Trophoblast cell (in vitro differentiated cells and primary cell): ENCODE measurements around the gene OSM.
A peak's percentile ranks its signal among the peaks of the same experiment; 100 is the strongest.

ENCODE experiments used
- DNase-seq, 2 donors: peaks; one replicate each; pipeline ENCODE4 v3.0.0-alpha.2; 2016
- H2AFZ ChIP-seq: 2 replicates; pipeline ENCODE4 v1.6.1; 2013; ENCODE audit warnings: low read length, moderate library complexity, mild to moderate bottlenecking; ENCODE audit not compliant: insufficient read depth, poor library complexity
- H2AK5ac ChIP-seq: 2 replicates; pipeline ENCODE4 v1.6.1; 2013; ENCODE audit warnings: mild to moderate bottlenecking, low read length
- H2BK120ac ChIP-seq: 2 replicates; pipeline ENCODE4 v1.6.1; 2013; ENCODE audit warnings: low read length, mild to moderate bottlenecking, moderate library complexity; ENCODE audit not compliant: insufficient read depth, poor library complexity
- H2BK12ac ChIP-seq: 2 replicates; pipeline ENCODE4 v1.6.1; 2013; ENCODE audit warnings: mild to moderate bottlenecking, low read length, moderate library complexity
- H2BK5ac ChIP-seq: 2 replicates; pipeline ENCODE4 v1.6.1; 2013; ENCODE audit warnings: low read length, low read depth, moderate library complexity, mild to moderate bottlenecking; ENCODE audit not compliant: poor library complexity
- H3K14ac ChIP-seq: 2 replicates; pipeline ENCODE4 v1.6.1; 2013; ENCODE audit warnings: mild to moderate bottlenecking, low read length
- H3K18ac ChIP-seq: 2 replicates; pipeline ENCODE4 v1.6.1; 2013; ENCODE audit warnings: mild to moderate bottlenecking, low read length
- H3K23ac ChIP-seq: 2 replicates; pipeline ENCODE4 v1.6.1; 2013; ENCODE audit warnings: low read length
- H3K27ac ChIP-seq: 2 replicates; pipeline ENCODE4 v1.5.1; 2013; ENCODE audit warnings: low read depth, mild to moderate bottlenecking, inconsistent platforms, low read length, moderate library complexity
- H3K27me3 ChIP-seq: 2 replicates; pipeline ENCODE4 v1.6.1; 2013; ENCODE audit warnings: inconsistent platforms, mild to moderate bottlenecking, low read length, moderate library complexity; ENCODE audit not compliant: insufficient read depth
- H3K36me3 ChIP-seq, 2 experiments: 1 replicate in 1 of 2; 2 replicates in 1 of 2; pipeline ENCODE4 v1.6.1; 2013; ENCODE audit warnings: low read length in 2 of 2, mild to moderate bottlenecking in 2 of 2, moderate library complexity in 1 of 2; ENCODE audit not compliant: insufficient read depth in 2 of 2, control insufficient read depth in 1 of 2
- H3K4ac ChIP-seq: 2 replicates; pipeline ENCODE4 v1.6.1; 2013; ENCODE audit warnings: low read depth, mild to moderate bottlenecking, low read length, moderate library complexity
- H3K4me1 ChIP-seq, 2 experiments: 1 replicate in 1 of 2; 2 replicates in 1 of 2; pipeline ENCODE4 v1.6.1; 2013; ENCODE audit warnings: low read length in 2 of 2, mild to moderate bottlenecking in 2 of 2, moderate library complexity in 1 of 2; ENCODE audit not compliant: insufficient read depth in 2 of 2, control insufficient read depth in 1 of 2
- H3K4me2 ChIP-seq: 2 replicates; pipeline ENCODE4 v1.6.1; 2013; ENCODE audit warnings: inconsistent platforms, mild to moderate bottlenecking, low read length, moderate library complexity
- H3K4me3 ChIP-seq: 2 replicates; pipeline ENCODE4 v1.5.1; 2013; ENCODE audit warnings: mild to moderate bottlenecking, low read depth, low read length, inconsistent platforms
- H3K79me1 ChIP-seq: one replicate; pipeline ENCODE4 v1.6.1; 2013; ENCODE audit warnings: low read length
- H3K79me2 ChIP-seq: 2 replicates; pipeline ENCODE4 v1.6.1; 2013; ENCODE audit warnings: low read length, mild to moderate bottlenecking; ENCODE audit not compliant: control insufficient read depth, insufficient read depth, poor library complexity
- H3K9ac ChIP-seq: 2 replicates; pipeline ENCODE4 v1.6.1; 2013; ENCODE audit warnings: mild to moderate bottlenecking, low read length
- H3K9me3 ChIP-seq: 2 replicates; pipeline ENCODE4 v1.6.1; 2013; ENCODE audit warnings: low read depth, mild to moderate bottlenecking, control low read depth, inconsistent platforms, low read length; ENCODE audit not compliant: insufficient read depth
- H4K12ac ChIP-seq: 2 replicates; pipeline ENCODE4 v1.6.1; 2013; ENCODE audit warnings: low read depth, mild to moderate bottlenecking, low read length, moderate library complexity
- H4K8ac ChIP-seq: 2 replicates; pipeline ENCODE4 v1.6.1; 2013; ENCODE audit warnings: low read depth, mild to moderate bottlenecking, low read length, moderate library complexity
- H4K91ac ChIP-seq: one replicate; pipeline ENCODE4 v1.6.1; 2013; ENCODE audit warnings: low read depth, mild to moderate bottlenecking, low read length, moderate library complexity
- WGBS: extraction: QIAGEN DNeasy Blood & Tissue Kit; methylation state at CpG from one replicate; pipeline ENCODE4 v1.1.7; 2013; ENCODE audit warnings: missing lambda C conversion rate; ENCODE audit not compliant: insufficient read length, insufficient coverage; ENCODE audit errors: extremely low coverage; 5-methylcytosine and 5-hydroxymethylcytosine counted together

The OSM gene

DNA sequence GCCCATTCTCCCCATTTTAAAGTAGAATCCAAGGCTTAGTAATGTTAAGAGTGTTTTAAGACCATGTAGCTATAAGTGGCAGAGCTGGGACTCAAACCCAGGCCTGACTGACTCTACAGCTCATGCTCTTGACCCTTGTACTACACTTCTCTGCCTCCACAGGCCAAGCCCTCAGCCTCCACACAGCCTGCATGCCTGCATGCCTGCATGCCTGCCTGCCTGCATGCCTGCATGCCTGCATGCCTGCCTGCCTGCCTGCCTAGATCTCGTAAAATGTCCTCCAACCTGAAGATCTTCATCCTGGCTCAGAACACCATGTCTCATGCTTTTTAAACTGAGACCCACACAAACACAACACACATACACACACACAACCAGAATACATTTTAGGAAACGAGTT is 41.4 kb upstream of the OSM start:
- no peak overlapping the region for H3K4me3 ChIP-seq
- H4K91ac ChIP-seq: no peak overlapping the region
- no peak overlapping the region for H3K4ac ChIP-seq
- H3K9ac ChIP-seq: no peak overlapping the region
- no peak overlapping the region for H2AFZ ChIP-seq
- H3K27ac ChIP-seq: no peak overlapping the region
- peak; percentile 94 to 95 for DNase-seq
- no peak overlapping the region for H4K8ac ChIP-seq
- no peaks in the 10 kb centered on the region for H3K27me3 ChIP-seq
- peaks cover 22% of the 10 kb centered on the region for H3K79me2 ChIP-seq
- H2AK5ac ChIP-seq: no peak overlapping the region
- no peak overlapping the region for H3K23ac ChIP-seq
- peaks cover 28% of the 10 kb centered on the region for H3K79me1 ChIP-seq
- no peaks in the 10 kb centered on the region for H3K9me3 ChIP-seq
- no peak overlapping the region for H4K12ac ChIP-seq
- peaks cover 62 to 74% of the 10 kb centered on the region in 2 experiments for H3K4me1 ChIP-seq
- H2BK5ac ChIP-seq: no peak overlapping the region
- H2BK120ac ChIP-seq: no peak overlapping the region
- H2BK12ac ChIP-seq: no peak overlapping the region
- no peak overlapping the region for H3K4me2 ChIP-seq
- peaks cover 17 to 21% of the 10 kb centered on the region in 2 experiments for H3K36me3 ChIP-seq
- H3K14ac ChIP-seq: no peak overlapping the region
- no peak overlapping the region for H3K18ac ChIP-seq
- no CpG with 5 or more reads among the region's 2 CpGs for WGBS

- Histone ChIP-seq H3K79me1 (peaks cover 29% of the 10 kb centered on the region), H2BK12ac (no peak overlapping the region), H3K36me3 (peaks cover 20 to 29% of the 10 kb centered on the region in 2 experiments), H3K18ac (no peak overlapping the region), H4K12ac (no peak overlapping the region), H2AK5ac (no peak overlapping the region), H3K23ac (no peak overlapping the region), H2BK5ac (no peak overlapping the region), H4K91ac (peak overlapping the region; percentile 5), H3K9ac (no peak overlapping the region), H3K27ac (no peak overlapping the region), H3K27me3 (no peaks in the 10 kb centered on the region), H2BK120ac (no peak overlapping the region), H3K9me3 (no peaks in the 10 kb centered on the region), H3K4me3 (no peak overlapping the region), H3K4me2 (no peak overlapping the region), H3K4ac (peak overlapping the region; percentile 42), H4K8ac (no peak overlapping the region), H3K14ac (no peak overlapping the region), H3K4me1 (peaks cover 64 to 74% of the 10 kb centered on the region in 2 experiments), H3K79me2 (peaks cover 18% of the 10 kb centered on the region), H2AFZ (no peak overlapping the region)
- no CpG with 5 or more reads among the region's 4 CpGs for WGBS
- no peak for DNase-seq
Measured at GRCh38 chr22:30307041-30307574, 40.5 kb upstream of the OSM start.

- no peak overlapping the region for H2BK5ac ChIP-seq
- no peak overlapping the region for H2BK12ac ChIP-seq
- H3K79me1 ChIP-seq: peaks cover 28% of the 10 kb centered on the region
- no peak overlapping the region for H2AK5ac ChIP-seq
- H3K4me2 ChIP-seq: no peak overlapping the region
- no peak overlapping the region for H3K9ac ChIP-seq
- no peak overlapping the region for H4K12ac ChIP-seq
- H3K27me3 ChIP-seq: no peaks in the 10 kb centered on the region
- peaks cover 21% of the 10 kb centered on the region for H3K79me2 ChIP-seq
- H3K4me3 ChIP-seq: no peak overlapping the region
- H3K9me3 ChIP-seq: no peaks in the 10 kb centered on the region
- peaks cover 22 to 34% of the 10 kb centered on the region in 2 experiments for H3K36me3 ChIP-seq
- no peak overlapping the region for H3K27ac ChIP-seq
- no peak overlapping the region for H4K8ac ChIP-seq
- H3K4ac ChIP-seq: no peak overlapping the region
- no peak overlapping the region for H3K23ac ChIP-seq
- no peak for DNase-seq
- no peak overlapping the region for H2BK120ac ChIP-seq
- no peak overlapping the region for H3K14ac ChIP-seq
- WGBS: no CpG with 5 or more reads among the region's 1 CpG
- H3K4me1 ChIP-seq: peaks cover 65 to 74% of the 10 kb centered on the region in 2 experiments
- H3K18ac ChIP-seq: no peak overlapping the region
- H4K91ac ChIP-seq: no peak overlapping the region
- H2AFZ ChIP-seq: no peak overlapping the region
Measured at GRCh38 chr22:30306627-30307011, 40.0 kb upstream of the OSM start.

- Histone ChIP-seq H3K9ac (no peak overlapping the region), H3K4me2 (no peak overlapping the region), H4K8ac (peak overlapping the region; percentile 54), H3K79me1 (peaks cover 31% of the 10 kb centered on the region), H3K27ac (peak overlapping the region; percentile 29), H3K18ac (peak overlapping the region; percentile 88), H2BK120ac (peak overlapping the region; percentile 62), H3K27me3 (no peaks in the 10 kb centered on the region), H3K23ac (no peak overlapping the region), H2AFZ (peak overlapping the region; percentile 30), H2AK5ac (peak overlapping the region; percentile 75), H3K14ac (peak overlapping the region; percentile 54), H3K4me3 (no peak overlapping the region), H3K9me3 (no peaks in the 10 kb centered on the region), H2BK5ac (peak overlapping the region; percentile 38), H3K4ac (peak overlapping the region; percentile 23), H3K4me1 (peaks cover 62 to 73% of the 10 kb centered on the region in 2 experiments), H3K36me3 (peaks cover 28 to 39% of the 10 kb centered on the region in 2 experiments), H4K12ac (no peak overlapping the region), H2BK12ac (peak overlapping the region; percentile 72), H4K91ac (peak overlapping the region; percentile 74), H3K79me2 (peaks cover 25% of the 10 kb centered on the region)
- no CpG with 5 or more reads among the region's 3 CpGs for WGBS
- DNase-seq: no peak
Measured at GRCh38 chr22:30305906-30306626, 39.4 kb upstream of the OSM start.
